Measurements from ENCODE around the gene BRD3OS. TPM values are rescaled to one million over a fixed set of nuclear protein-coding genes. Genes with fewer than 3 reads are reported as not detected.

Gene BRD3OS
- total and polyA plus RNA-seq, 2 experiments from 2014 or later = 9.2 to 16.0 TPM

GRCh38 chr9:134035041-134036039 is 10.1 kb downstream of the BRD3OS start:
- Mint-ChIP-seq H3K9me3 (no peaks in the 10 kb centered on the region), H3K36me3 (ENCODE audit: low read depth) (peaks cover 74% of the 10 kb centered on the region), H3K4me1 (no peaks in the 10 kb centered on the region), H3K27me3 (ENCODE audit: insufficient read depth, low read depth, poor library complexity) (peaks cover 12% of the 10 kb centered on the region), H3K4me3 (no peak overlapping the region), H3K27ac (no peak overlapping the region)
- peaks cover 7% of the 10 kb centered on the region; the same call in 1 of the 2 replicates for H4K20me1 ChIP-seq (replicated peaks; ENCODE audit: insufficient read depth)
- no peaks in the 10 kb centered on the region for H3K27me3 ChIP-seq (ENCODE audit: insufficient read depth)
- peaks cover 40% of the 10 kb centered on the region; the same call in 1 of the 2 replicates for H3K36me3 ChIP-seq (ENCODE audit: insufficient read depth)
- H3K4me1 ChIP-seq (ENCODE audit: insufficient read depth) = no peaks in the 10 kb centered on the region
- no peak overlapping the region for H3K4me2 ChIP-seq
- DNase-seq (ENCODE audit: low spot score) (no peak), ATAC-seq (no peak)
- H3K79me2 ChIP-seq (replicated peaks; ENCODE audit: insufficient read depth) = peaks cover 6% of the 10 kb centered on the region; the same call in 1 of the 2 replicates
- no peak overlapping the region for H2AFZ ChIP-seq
- no peak overlapping the region for H3K4me3 ChIP-seq
- TF ChIP-seq POLR2AphosphoS5 (IDR thresholded peaks at IDR 0.05; ENCODE audit: low read depth) (no peak), ZNF114 (CRISPR knock-in tag; IDR thresholded peaks at IDR 0.05) (no peak), NANOG (IDR thresholded peaks at IDR 0.05; ENCODE audit: borderline replicate concordance) (no peak), JUNB (IDR thresholded peaks at IDR 0.05; ENCODE audit: unreplicated experiment) (no peak), EZH2 (IDR thresholded peaks at IDR 0.05; ENCODE audit: low read depth, unreplicated experiment) (no peak), REST (IDR thresholded peaks at IDR 0.05; ENCODE audit: unreplicated experiment) (no peak), EZH2phosphoT487 (IDR thresholded peaks at IDR 0.05; ENCODE audit: unreplicated experiment) (no peak), CTCF (conservative IDR thresholded peaks at IDR 0.05; ENCODE audit: low read depth in 2 of 2) (no peak), CREB1 (CRISPR knock-in tag; IDR thresholded peaks at IDR 0.05; ENCODE audit: low read depth) (no peak), STAT1 (IDR thresholded peaks at IDR 0.05; ENCODE audit: unreplicated experiment) (no peak)
- no peaks in the 10 kb centered on the region for H3K9me2 ChIP-seq (ENCODE audit: insufficient read depth)
- no peak overlapping the region for H3K27ac ChIP-seq (ENCODE audit: low read depth)
- H3F3A ChIP-seq (replicated peaks; ENCODE audit: low read depth) = 0 out of 2 replicates have a peak, but pooled peaks cover 5% of the 10 kb centered on the region
